ENCODE measurements around the gene FXR1. TPM values are rescaled to one million over a fixed set of nuclear protein-coding genes. Genes with fewer than 3 reads are reported as not detected.

The FXR1 gene
- total RNA-seq, 3 donors from 2014 or later, result 130 to 152 (median 150) TPM

DNA sequence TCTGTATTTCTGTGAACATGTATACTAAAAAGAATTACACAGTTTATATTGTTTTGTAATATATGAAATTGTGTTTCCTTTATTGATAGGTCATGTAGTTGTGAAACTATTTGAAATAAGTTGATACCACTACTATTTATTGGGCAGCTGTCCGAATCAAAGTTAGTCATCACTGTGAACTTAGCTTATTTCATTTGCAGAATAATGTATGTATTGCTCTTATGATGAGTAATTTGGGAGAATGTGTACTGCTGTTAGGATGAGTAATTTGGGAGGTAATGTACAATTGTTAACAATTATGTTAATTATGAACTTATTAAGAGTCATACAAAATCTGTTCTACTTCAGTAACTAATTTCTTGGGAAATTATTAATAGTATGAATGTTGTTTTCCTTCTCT is 22.2 kb downstream of the FXR1 start:
- H3K4me3 ChIP-seq, result no peak overlapping the region
- H3K27ac ChIP-seq, result no peak overlapping the region
- H3K27me3 ChIP-seq, result no peaks in the 10 kb centered on the region
- H3K36me3 ChIP-seq, result no peaks in the 10 kb centered on the region
- no peaks in the 10 kb centered on the region for H3K4me1 ChIP-seq
- TF ChIP-seq POLR2A (IDR thresholded peaks at IDR 0.05) (no peak), POLR2AphosphoS5 (IDR thresholded peaks at IDR 0.05) (no peak), CTCF (IDR thresholded peaks at IDR 0.05) (no peak)
- intact Hi-C loops (cut with DNase I; ENCODE audit: low total_unique reads), result no loop called here
- H3K9me3 ChIP-seq, result no peaks in the 10 kb centered on the region
- DNase-seq (ENCODE audit: low spot score in 2 of 2), result no peak

DNA sequence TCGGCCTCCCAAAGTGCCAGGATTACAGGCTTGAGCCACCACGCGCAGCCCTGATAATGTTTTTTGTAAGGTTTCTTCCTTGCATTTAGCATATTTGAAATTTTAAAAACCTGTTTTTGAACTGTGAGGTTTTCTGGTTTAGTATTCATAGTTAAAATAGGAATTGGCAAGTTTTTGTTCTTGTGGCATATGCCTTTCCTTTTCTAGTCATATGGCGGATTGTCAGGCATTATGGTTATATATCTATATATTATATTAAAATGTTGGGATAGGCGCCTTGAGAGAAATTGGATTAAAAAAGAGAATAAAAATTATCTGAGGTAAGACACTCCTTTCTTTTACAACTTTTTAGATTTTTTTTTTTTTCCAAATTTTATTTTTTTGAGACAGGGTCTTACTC is 28.4 kb downstream of the FXR1 start:
- no peaks in the 10 kb centered on the region for H3K27me3 ChIP-seq
- intact Hi-C loops (cut with DNase I; ENCODE audit: low total_unique reads), result no loop called here
- no peak for DNase-seq (ENCODE audit: low spot score in 2 of 2)
- no peak for TF ChIP-seq POLR2AphosphoS5 (IDR thresholded peaks at IDR 0.05)
- TF ChIP-seq CTCF (IDR thresholded peaks at IDR 0.05), result no peak
- TF ChIP-seq POLR2A (IDR thresholded peaks at IDR 0.05), result no peak
- H3K27ac ChIP-seq, result no peak overlapping the region
- H3K4me1 ChIP-seq, result no peaks in the 10 kb centered on the region
- no peaks in the 10 kb centered on the region for H3K9me3 ChIP-seq
- no peaks in the 10 kb centered on the region for H3K36me3 ChIP-seq
- no peak overlapping the region for H3K4me3 ChIP-seq

DNA sequence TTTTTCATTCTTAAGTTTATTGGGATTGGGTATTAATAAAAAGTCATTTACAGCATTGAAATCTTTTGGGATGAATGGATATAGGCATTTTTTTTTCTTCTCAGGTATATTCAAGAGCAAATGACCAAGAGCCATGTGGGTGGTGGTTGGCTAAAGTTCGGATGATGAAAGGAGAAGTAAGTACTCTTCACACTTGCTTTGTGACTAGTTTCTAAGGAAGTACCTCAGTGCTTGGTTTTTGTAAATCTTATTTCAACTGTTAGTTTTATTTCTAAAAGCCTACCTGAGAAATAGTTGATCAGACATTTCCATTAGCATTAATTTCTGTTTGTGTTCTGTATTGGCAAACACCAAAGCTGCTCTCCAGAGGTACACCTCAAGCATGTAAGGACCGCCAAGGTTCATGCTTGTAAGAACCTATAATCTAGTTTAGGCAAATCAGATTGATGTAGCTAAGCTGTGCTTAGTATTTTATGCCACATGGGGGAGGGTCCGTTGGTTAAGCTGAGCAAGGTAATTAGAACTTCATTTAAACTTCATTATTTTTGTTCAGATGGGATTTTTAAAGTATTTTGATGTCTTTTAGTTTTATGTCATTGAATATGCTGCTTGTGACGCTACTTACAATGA is 35.4 kb downstream of the FXR1 start:
- no peak for DNase-seq (ENCODE audit: low spot score in 2 of 2)
- Histone ChIP-seq H3K9me3 (no peaks in the 10 kb centered on the region), H3K27me3 (no peaks in the 10 kb centered on the region), H3K27ac (no peak overlapping the region), H3K36me3 (peaks cover 4% of the 10 kb centered on the region), H3K4me1 (no peaks in the 10 kb centered on the region), H3K4me3 (no peak overlapping the region)
- no peak for TF ChIP-seq CTCF (IDR thresholded peaks at IDR 0.05)
- TF ChIP-seq POLR2A (IDR thresholded peaks at IDR 0.05), result no peak
- TF ChIP-seq POLR2AphosphoS5 (IDR thresholded peaks at IDR 0.05), result no peak
- intact Hi-C loops (cut with DNase I; ENCODE audit: low total_unique reads), result no loop called here

GRCh38 chr3:180959691-180960090 is 47.2 kb downstream of the FXR1 start:
- H3K9me3 ChIP-seq, result no peaks in the 10 kb centered on the region
- H3K27ac ChIP-seq, result no peak overlapping the region
- H3K4me1 ChIP-seq, result no peaks in the 10 kb centered on the region
- H3K36me3 ChIP-seq, result no peaks in the 10 kb centered on the region
- H3K27me3 ChIP-seq, result no peaks in the 10 kb centered on the region
- intact Hi-C loops (cut with DNase I; ENCODE audit: low total_unique reads), result no loop called here
- DNase-seq (ENCODE audit: low spot score in 2 of 2), result no peak
- H3K4me3 ChIP-seq, result no peak overlapping the region
- no peak for TF ChIP-seq POLR2A (IDR thresholded peaks at IDR 0.05)
- TF ChIP-seq POLR2AphosphoS5 (IDR thresholded peaks at IDR 0.05), result no peak
- no peak for TF ChIP-seq CTCF (IDR thresholded peaks at IDR 0.05)

- no peaks in the 10 kb centered on the region for H3K9me3 ChIP-seq
- H3K4me1 ChIP-seq, result no peaks in the 10 kb centered on the region
- no peak for DNase-seq (ENCODE audit: low spot score in 2 of 2)
- no peaks in the 10 kb centered on the region for H3K36me3 ChIP-seq
- TF ChIP-seq CTCF (IDR thresholded peaks at IDR 0.05) (no peak), POLR2A (IDR thresholded peaks at IDR 0.05) (no peak), POLR2AphosphoS5 (IDR thresholded peaks at IDR 0.05) (no peak)
- intact Hi-C loops (cut with DNase I; ENCODE audit: low total_unique reads), result no loop called here
- H3K27ac ChIP-seq, result no peak overlapping the region
- no peaks in the 10 kb centered on the region for H3K27me3 ChIP-seq
- H3K4me3 ChIP-seq, result no peak overlapping the region
Observed at GRCh38 chr3:180961087-180961486, 48.6 kb downstream of the FXR1 start.

Data from breast epithelium (tissue), 4 donors.